OCI-LY1 (cell line): ENCODE data around the gene FARS2.

Experiments used
- H2AFZ ChIP-seq: fragments of 200-600 bp; sonication (generic), shearing (Covaris generic); 2 replicates; pipeline ENCODE4 v1.6.0; 2014; ENCODE audit warnings: antibody characterized with exemption, mild to moderate bottlenecking, low read length
- H3F3A ChIP-seq: fragments of 200-600 bp; sonication (generic), shearing (Covaris generic); 2 replicates; pipeline ENCODE4 v1.6.0; 2014; ENCODE audit warnings: mild to moderate bottlenecking, antibody characterized with exemption, low read length, moderate library complexity; ENCODE audit not compliant: insufficient read depth
- H3K27ac ChIP-seq: fragments of 200-600 bp; sonication (generic); 2 replicates; pipeline ENCODE4 v1.5.1; 2014; ENCODE audit warnings: low read length, mixed run types, mild to moderate bottlenecking, low read depth; ENCODE audit not compliant: poor library complexity, severe bottlenecking
- H3K27me3 ChIP-seq: fragments of 200-600 bp; sonication (generic); 2 replicates; pipeline ENCODE4 v1.6.0; 2014; ENCODE audit warnings: antibody characterized with exemption, mild to moderate bottlenecking, low read length, moderate library complexity; ENCODE audit not compliant: insufficient read depth
- H3K36me3 ChIP-seq: fragments of 200-600 bp; sonication (generic); 2 replicates; pipeline ENCODE4 v1.6.1; 2014; ENCODE audit warnings: mild to moderate bottlenecking, antibody characterized with exemption, low read length, moderate library complexity, mixed read lengths; ENCODE audit not compliant: insufficient read depth
- H3K4me1 ChIP-seq: fragments of 200-600 bp; sonication (generic); 2 replicates; pipeline ENCODE4 v1.5.1; 2014; ENCODE audit warnings: mild to moderate bottlenecking, low read length, moderate library complexity; ENCODE audit not compliant: insufficient read depth, severe bottlenecking
- H3K4me2 ChIP-seq: fragments of 200-600 bp; sonication (generic), shearing (Covaris generic); 2 replicates; pipeline ENCODE4 v1.6.1; 2014; ENCODE audit warnings: low read length
- H3K4me3 ChIP-seq: fragments of 200-600 bp; sonication (generic); 2 replicates; pipeline ENCODE4 v1.5.1; 2014; ENCODE audit warnings: low read length, low read depth, mild to moderate bottlenecking, mixed read lengths; ENCODE audit not compliant: poor library complexity, severe bottlenecking
- H3K79me2 ChIP-seq: fragments of 200-600 bp; shearing (Covaris generic); 2 replicates; pipeline ENCODE4 v1.6.1; 2016; ENCODE audit warnings: mixed run types, low read length, mixed read lengths; ENCODE audit not compliant: insufficient read depth
- H3K9ac ChIP-seq: fragments of 200-600 bp; sonication (generic), shearing (Covaris generic); 2 replicates; pipeline ENCODE4 v1.6.1; 2014; ENCODE audit warnings: mild to moderate bottlenecking, low read length, mixed read lengths
- H3K9me2 ChIP-seq: fragments of 200-600 bp; sonication (generic), shearing (Covaris generic); 2 replicates; pipeline ENCODE4 v1.6.1; 2014; ENCODE audit warnings: low read depth, mild to moderate bottlenecking, low read length, mixed read lengths
- H3K9me3 ChIP-seq: fragments of 200-600 bp; shearing (Covaris generic); 2 replicates; pipeline ENCODE4 v1.6.1; 2014; ENCODE audit warnings: low read length, mixed read lengths
- H4K20me1 ChIP-seq: fragments of 200-600 bp; sonication (generic), shearing (Covaris generic); 2 replicates; pipeline ENCODE4 v1.6.0; 2016; ENCODE audit warnings: mild to moderate bottlenecking, low read length; ENCODE audit not compliant: insufficient read depth
- EZH2 ChIP-seq: fragments of 200-600 bp; sonication (generic), shearing (Covaris generic); IDR thresholded peaks from 2 replicates; pipeline ENCODE4 v1.8.0; 2017; ENCODE audit warnings: borderline replicate concordance, mixed run types, mild to moderate bottlenecking, antibody characterized with exemption, low read length, moderate library complexity, mixed read lengths
- TF ChIP-seq, protein P1 (sequence below): fragments of 200-600 bp; sonication (generic), shearing (Covaris generic); IDR thresholded peaks from 2 replicates; pipeline ENCODE4 v1.5.1; 2017; ENCODE audit warnings: mild to moderate bottlenecking, antibody characterized with exemption, low read length, moderate library complexity, mixed read lengths

Gene FARS2

GRCh38 chr6:5644523-5645185 is 383.3 kb downstream of the FARS2 start:
- no peak for TF ChIP-seq EZH2
- TF ChIP-seq, protein P1, sequence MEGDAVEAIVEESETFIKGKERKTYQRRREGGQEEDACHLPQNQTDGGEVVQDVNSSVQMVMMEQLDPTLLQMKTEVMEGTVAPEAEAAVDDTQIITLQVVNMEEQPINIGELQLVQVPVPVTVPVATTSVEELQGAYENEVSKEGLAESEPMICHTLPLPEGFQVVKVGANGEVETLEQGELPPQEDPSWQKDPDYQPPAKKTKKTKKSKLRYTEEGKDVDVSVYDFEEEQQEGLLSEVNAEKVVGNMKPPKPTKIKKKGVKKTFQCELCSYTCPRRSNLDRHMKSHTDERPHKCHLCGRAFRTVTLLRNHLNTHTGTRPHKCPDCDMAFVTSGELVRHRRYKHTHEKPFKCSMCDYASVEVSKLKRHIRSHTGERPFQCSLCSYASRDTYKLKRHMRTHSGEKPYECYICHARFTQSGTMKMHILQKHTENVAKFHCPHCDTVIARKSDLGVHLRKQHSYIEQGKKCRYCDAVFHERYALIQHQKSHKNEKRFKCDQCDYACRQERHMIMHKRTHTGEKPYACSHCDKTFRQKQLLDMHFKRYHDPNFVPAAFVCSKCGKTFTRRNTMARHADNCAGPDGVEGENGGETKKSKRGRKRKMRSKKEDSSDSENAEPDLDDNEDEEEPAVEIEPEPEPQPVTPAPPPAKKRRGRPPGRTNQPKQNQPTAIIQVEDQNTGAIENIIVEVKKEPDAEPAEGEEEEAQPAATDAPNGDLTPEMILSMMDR: no peak
- H3F3A ChIP-seq: no peaks in the 10 kb centered on the region
- no peaks in the 10 kb centered on the region for H3K27me3 ChIP-seq
- H2AFZ ChIP-seq: no peak overlapping the region
- 0 out of 2 replicates have a peak, but pooled peaks cover 7% of the 10 kb centered on the region for H3K36me3 ChIP-seq
- H3K9me3 ChIP-seq: peaks cover 8% of the 10 kb centered on the region
- H3K9me2 ChIP-seq: no peaks in the 10 kb centered on the region
- no peaks in the 10 kb centered on the region for H4K20me1 ChIP-seq
- no peak overlapping the region for H3K4me2 ChIP-seq
- peaks cover 37% of the 10 kb centered on the region for H3K4me1 ChIP-seq
- H3K9ac ChIP-seq: no peak overlapping the region
- H3K27ac ChIP-seq: no peak overlapping the region
- no peaks in the 10 kb centered on the region for H3K79me2 ChIP-seq
- H3K4me3 ChIP-seq: no peak overlapping the region

- no peaks in the 10 kb centered on the region for H3F3A ChIP-seq
- H3K27ac ChIP-seq: no peak overlapping the region
- H3K79me2 ChIP-seq: no peaks in the 10 kb centered on the region
- peaks cover 4% of the 10 kb centered on the region for H3K9me3 ChIP-seq
- no peaks in the 10 kb centered on the region for H3K27me3 ChIP-seq
- no peak overlapping the region for H2AFZ ChIP-seq
- no peak overlapping the region for H3K4me3 ChIP-seq
- peaks cover 37% of the 10 kb centered on the region for H3K4me1 ChIP-seq
- TF ChIP-seq, protein P1: no peak
- no peak for TF ChIP-seq EZH2
- no peak overlapping the region for H3K4me2 ChIP-seq
- H3K9ac ChIP-seq: no peak overlapping the region
- no peaks in the 10 kb centered on the region for H4K20me1 ChIP-seq
- H3K9me2 ChIP-seq: no peaks in the 10 kb centered on the region
- 0 out of 2 replicates have a peak, but pooled peaks cover 3% of the 10 kb centered on the region for H3K36me3 ChIP-seq
Measured at GRCh38 chr6:5645328-5646290, 384.3 kb downstream of the FARS2 start.

GRCh38 chr6:5652406-5653137 is 391.3 kb downstream of the FARS2 start:
- Histone ChIP-seq H3K9me3 (no peaks in the 10 kb centered on the region), H2AFZ (no peak overlapping the region)

More at GRCh38 chr6:5652406-5653137, 391.3 kb downstream of the FARS2 start:
- Histone ChIP-seq H3K27ac (no peak overlapping the region), H3K9me2 (no peaks in the 10 kb centered on the region), H3K36me3 (no peaks in the 10 kb centered on the region), H3K27me3 (no peaks in the 10 kb centered on the region), H3K4me2 (no peak overlapping the region), H4K20me1 (no peaks in the 10 kb centered on the region), H3K4me3 (no peak overlapping the region), H3K79me2 (no peaks in the 10 kb centered on the region), H3F3A (no peaks in the 10 kb centered on the region), H3K4me1 (peaks cover 8% of the 10 kb centered on the region), H3K9ac (no peak overlapping the region)
- TF ChIP-seq EZH2: no peak
- TF ChIP-seq, protein P1: no peak
